Stimulated activated naive CD4-positive, alpha-beta T cell treated with Interleukin-2 at 50 U/mL for 16 hours (primary cell): Measurements from ENCODE around the gene DGKH.
"Not testable (repeated sequence)": the region's sequence is repeated elsewhere in the genome, so short reads cannot be mapped to it uniquely, and the experiment has no call there.

Experiments used
- DNase-seq: peaks from one replicate; lab custom pipeline; 2025; lab: John Stamatoyannopoulos, UW

DGKH gene

DNA sequence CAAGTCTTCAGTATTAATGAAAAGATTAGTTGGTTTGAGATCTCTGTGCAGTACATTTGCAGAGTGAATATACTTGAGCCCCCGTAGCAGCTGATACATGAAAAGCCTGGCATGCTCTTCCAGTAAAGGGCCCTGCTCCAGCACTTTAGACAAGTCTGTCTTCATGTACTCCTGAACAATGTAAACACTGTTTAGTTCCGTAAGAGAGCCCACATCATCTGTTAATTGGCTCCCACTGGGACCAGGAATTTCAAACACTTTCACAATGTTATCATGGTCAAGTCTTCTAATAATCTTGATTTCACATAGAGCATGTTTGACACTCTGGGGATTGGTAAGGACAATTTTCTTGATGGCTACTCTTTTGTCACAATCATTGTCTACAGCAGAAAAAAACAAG lies 22.2 kb downstream of the DGKH start:
- DNase-seq: not testable (repeated sequence)

DNA sequence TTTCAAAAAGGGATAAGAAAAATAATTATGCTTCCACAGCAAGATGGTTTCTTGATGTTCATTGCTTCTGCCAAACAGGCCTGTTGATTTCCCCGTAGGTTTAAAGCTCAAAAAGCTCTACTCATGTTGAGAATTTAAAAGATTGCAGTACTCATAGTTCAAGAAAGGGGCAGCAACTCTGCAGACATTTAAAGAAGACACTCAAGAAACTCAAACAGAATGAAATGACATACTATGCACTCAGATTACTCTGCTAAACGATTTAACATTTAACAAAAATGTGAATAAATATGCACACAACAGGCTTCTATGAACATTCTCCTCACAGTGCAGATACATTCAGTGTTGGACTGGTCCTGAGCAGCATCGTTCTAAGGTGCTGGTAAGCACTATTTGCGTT lies 22.7 kb downstream of the DGKH start:
- DNase-seq: not testable (repeated sequence)

DNA sequence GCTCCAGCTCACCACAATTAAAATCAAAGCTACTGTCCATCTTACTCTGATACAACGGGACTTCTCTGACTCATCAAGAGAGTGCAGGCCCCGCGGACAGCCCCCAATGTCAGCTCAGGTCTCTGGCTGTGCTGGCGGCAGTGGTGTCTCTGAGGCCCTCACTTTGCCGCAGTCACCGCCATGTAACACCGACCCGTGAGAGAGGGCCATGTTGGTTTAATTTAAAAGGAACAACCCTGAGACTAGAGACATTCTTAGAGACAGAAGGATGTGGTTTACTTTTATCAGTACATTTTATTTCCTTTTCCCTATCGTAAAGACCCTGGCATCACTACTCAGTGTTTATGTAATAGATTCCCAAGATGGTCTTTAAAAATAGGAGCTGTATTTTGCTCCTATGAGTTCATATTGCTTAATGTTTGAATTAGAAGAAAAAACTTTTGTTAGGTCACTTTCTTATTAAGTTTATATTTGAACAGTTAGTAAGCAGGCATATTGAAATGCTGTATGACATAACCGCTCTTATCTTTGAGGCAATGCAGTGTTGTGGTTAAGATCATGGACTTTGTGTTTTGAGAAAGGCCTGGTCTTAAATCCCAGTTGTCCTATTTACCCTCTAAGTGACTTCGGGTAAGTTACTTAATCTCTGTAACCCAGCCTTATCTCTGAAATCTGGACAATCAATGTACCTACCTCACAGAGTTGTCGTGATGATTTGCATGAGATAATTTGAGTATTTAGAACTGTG lies 23.4 kb downstream of the DGKH start:
- DNase-seq: no peak

DNA sequence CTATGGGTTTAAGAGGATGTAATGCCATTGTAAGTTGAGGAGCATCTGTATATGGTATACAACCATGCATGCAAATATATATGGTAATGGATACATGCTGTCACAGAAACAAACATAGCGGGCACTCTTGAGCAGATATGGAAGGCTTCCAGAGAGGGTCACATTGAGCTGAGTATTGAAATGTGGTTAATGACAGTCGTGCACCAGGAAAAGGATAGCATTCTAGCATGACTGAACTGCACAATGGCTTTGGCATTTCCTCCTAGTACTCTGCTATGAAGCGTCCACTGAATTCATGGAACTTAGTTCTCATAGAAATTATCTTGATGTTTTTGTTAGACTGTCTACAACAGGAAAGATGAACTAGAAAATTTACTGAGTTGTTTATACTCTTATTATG lies 25.2 kb downstream of the DGKH start:
- DNase-seq: no peak

DNA sequence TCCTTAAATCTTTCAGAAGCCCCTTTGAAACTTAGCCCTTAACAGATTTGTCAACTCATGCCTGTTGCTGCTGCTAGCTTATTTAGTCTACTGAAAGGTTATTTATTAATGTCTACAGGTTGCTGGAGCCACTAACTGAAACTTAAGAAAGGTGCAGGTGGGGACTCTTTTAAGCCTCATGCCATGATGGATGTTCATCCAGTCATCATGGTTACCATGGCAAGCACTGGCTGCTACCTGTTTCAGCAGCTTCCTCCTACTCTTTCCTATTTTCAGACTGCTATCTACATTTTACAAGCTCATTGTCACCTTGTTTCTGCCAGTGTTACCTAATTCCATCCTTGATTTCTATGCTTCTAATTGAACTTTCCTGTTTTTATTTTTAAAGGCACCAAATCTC lies 27.1 kb downstream of the DGKH start:
- no peak for DNase-seq

DNA sequence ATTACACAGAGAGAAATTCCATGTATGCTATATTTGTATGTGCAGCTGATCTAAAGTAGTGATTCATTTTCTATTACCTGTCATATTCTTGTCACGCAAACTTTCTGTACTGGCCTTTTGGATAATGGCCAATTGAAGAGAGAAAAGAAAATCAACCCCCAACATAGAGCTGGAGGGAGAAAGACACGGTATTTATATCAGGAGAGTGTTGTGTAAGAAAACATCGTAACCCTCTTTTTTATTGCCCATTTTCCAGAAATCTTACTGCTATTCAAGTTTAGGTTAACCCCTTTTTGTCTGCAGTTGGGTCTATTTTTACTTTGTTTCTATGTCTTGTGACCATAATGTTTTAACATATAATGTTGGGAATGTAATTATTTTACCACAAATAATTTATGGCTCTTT lies 27.9 kb downstream of the DGKH start:
- DNase-seq: no peak

DNA sequence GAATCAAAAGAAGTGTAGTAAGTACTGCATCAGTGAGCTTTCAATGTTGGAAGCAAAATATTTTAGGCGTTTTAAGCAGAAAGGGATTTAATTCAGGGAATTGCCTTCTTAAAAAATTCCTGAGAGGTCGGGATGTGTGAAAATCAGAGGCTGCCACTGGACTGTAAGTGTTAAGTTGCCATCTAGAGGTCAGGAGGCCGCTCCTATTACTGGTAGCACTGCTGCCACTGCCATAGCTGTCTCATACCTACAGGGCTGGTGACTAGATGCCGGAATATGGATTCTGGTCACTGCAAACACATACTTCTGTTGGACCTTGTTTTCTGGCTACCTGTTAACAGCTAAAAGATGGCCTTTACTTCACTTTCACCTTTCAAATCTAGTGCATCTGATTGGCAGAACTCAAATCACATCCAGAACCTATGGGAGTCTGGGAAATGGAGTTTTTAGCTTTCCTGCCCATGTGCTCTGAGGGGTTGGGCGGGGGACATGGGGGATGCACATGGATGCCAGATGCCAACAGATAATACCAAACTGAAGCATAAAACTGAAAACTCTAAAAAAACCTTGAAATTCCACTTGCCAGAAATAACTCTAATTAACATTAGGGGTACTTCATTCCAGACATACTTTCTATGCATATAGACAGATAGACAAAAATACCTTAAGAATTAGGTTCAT lies 29.8 kb downstream of the DGKH start:
- DNase-seq: no peak

DNA sequence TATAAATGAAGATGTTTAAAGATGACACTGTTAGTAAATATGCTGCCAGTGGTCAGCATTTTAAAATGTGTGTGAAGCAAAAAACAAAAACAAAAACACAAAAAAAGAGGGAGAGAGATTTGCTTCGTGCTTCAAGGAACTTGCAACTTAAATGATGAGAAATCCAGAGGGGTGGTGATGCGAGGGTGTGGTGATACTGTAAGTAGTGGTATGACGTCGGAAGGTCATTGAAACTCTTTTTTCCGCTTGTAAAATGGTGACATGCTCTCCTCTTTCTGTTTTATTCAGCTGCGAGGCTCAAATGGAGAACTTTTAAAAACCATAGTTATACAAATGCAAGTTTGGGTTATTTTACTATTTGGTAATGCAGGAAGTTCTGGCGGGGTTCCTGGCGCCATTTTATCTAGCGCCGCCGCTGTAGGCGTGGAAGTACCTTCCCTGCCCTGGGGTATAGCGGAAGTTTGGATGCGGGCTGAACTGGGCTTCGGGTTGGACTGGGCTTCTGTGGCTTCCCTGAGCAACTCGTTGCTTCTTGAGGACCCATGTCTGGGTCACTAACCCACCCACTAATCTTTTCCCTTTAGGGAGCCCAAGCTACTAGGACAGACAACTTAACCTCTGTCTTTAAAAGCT lies 34.8 kb downstream of the DGKH start:
- DNase-seq: no peak

DNA sequence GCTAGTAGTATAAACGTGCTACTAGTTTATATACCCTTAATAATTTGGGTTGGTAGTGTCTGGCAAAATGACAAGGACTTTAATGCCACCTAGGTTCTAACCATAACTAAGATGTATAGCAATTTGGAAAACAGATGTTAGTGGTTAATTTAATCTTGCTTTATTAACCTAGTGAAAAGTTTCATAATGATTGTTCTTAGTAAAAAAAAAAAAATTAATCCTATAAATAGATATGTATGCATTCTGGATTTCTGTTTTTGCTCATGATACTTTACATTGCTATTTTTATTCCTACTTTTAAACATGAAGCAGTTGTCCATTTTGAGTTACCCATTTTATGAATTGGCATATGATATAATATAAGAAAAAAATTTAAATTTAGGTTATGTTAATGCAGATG lies 36.3 kb downstream of the DGKH start:
- DNase-seq: no peak

DNA sequence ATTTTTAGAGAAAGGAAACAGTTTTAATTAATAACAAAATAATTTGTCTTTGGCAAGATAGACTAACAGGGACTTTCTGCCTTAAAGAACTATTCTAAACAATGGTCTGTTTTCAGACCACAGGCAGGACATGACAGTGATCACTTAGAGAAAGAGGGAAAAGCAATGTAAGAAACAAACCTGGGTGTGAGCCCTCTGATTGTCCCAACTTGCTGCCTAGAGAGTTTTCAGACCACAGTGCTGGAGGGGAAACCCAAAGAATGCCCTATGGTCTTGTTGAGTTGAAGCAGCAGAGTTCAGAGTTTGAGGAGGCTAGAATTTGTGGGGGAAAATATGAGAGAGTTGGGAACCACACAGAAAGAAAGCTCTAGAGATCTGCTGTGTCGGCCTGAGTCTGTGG lies 38.1 kb downstream of the DGKH start:
- DNase-seq: no peak

DNA sequence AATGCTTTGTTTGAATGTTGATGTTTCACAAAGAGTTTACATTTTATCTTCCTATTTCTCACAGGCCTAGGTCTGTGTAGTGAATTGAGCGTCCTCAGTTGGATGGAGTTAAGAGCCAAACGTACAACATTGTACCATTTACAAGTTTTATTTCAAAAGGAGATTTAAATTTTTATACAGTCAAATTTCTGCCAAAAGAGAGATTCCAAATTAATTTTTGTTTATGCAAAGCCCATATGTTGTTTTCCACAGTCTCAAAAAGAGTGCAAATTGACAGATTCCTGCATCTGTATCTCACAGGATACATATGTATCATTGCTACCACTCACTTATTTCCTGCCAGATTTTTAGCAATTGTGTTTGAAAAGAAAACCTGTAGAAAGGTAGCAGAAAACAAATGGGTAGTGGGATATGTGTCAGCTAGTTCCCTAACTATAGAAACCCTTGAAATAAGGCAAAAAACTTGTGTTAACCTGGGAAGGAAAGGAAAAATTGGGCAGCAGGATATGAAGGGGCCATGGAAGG lies 46.1 kb downstream of the DGKH start:
- DNase-seq: no peak

DNA sequence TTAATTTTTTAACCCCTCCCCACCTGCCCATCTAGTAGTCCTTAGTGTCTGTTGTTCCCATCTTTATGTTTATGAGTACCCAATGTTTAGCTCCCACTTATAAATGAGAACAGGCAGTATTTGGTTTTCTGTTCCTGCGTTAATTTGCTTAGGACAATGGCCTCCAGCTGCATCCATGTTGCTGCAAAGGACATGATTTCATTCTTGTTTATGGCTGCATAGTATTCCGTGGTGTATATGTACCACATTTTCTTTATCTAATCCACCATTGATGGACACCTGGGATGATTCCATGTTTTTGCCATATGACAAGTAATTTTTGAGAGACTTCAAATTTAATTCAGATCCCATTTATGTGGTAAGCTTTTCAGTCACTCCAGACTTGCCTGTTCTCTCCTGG lies 47.8 kb downstream of the DGKH start:
- DNase-seq: not testable (repeated sequence)

DNA sequence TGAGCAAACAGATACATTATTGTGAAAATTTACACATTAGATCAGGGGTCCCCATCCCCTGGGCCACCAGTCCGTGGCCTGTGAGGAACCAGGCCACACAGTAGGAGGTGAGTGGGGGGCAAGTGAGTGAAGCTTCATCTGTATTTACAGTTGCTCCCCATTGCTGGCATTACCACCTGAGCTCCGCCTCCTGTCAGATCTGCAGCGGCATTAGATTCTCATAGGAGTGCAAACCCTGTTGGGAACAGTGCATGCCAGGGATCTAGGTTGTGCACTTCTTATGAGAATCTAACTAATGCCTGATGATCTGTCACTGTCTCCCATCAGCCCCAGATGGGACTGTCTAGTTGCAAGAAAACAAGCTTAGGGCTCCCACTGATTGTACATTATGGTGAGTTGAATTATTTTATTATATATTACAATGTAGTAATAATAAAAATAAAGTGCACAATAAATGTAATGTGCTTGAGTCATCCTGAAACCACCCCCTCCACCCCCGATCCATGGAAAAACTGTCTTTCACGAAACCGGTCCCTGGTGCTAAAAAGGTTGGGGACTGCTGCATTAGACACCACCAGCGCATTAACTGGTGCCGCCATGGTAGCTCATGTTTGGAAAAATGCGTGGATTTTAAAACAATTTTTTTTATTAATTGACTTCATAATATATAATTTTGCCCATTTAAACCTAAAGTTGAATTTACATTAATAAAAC lies 51.7 kb downstream of the DGKH start:
- no peak for DNase-seq

DNA sequence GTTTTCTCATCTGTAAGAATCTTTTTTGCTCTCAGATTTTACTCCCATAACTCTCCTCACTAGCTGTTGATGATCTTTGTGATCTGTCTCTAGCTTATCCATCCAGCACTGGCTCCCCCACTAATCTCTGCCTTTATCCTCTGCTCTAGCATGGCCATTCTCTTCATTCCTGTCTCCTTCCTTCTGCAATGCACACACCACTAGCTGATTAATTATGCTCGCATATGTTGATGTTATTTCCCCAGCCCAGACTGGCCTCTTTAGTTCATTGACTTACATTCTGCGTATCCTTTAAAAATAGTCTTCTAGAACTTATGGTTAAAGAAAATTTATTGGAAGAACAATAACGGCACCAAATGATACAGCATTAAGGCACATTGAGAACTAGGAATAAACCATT lies 52.5 kb downstream of the DGKH start:
- no peak for DNase-seq

DNA sequence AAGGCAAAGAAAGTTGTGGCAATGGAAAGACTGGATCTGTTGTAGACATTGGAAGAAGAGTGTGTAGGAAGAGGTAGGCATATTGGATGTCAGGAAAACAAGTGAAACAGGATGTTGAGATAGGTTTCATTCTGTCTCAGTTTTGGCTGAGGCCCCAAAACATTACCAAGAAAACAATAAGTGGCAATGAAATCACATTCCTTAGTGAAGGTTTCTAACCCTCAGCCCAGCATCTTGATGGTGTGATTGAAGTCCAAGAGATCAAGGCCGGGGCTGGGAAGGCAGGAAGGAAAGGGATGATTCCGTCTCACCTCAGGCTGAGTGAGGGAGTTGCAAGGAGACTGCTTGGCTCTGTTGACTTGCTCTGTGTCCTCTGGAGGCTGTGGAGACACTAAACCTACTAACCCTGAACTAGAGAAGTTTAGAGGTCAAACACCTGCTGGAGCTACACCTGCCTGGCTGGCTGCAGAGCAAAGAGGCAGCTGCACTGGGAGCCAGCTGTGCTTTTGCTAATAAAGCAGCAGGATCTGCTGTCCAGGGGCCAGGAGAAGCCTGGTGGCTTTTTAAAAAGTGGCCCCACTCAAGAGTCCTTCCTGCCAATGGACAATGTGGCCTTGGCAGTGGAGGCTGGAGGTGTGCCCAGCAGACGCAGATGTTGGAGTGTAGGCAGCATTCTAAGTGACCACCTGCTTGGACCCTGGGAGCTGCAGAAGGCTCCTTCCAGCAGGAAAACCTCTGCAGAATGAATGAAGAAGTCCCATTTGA lies 53.6 kb downstream of the DGKH start:
- DNase-seq: no peak

DNA sequence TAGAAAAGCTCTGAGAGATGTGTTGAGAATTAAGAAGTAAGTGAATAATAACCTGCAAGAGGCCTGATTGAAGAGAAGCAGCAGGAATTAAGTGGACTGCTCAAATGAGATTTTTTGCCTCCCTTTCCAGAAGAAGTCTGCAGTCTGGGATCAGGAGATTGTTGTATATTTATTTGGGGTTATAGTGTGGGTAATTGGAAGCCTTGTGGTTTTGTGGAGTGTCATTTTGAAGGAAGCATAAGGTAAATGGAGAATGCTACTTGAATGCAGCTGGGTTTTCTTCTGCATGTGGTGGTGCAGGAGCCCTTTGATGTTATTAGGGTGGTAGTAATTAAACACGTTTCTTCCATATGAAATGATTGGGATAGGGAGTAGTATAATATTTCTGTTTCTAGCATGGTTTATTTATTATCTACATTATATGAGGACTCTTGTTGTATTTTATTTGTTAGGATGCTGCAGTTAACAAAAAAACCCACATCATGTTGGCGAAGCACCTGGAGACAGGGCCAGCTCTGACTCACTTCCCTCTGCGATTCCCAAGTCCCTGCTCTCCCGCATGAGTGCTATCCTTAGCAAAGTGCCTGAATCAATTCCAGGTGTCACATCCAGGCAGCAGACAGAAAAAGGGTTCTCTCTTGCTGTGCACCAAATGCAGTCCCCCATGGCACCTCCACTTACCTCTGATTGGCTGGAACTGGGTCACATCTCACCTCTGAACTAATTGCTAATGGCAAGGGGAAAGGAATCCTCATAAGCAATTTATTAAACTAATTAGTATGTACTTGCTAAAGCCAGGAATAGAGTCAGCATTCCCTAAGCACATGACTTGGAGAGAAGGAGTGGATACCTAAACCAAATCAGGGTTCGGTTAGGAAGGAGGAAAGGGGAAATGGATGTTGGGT lies 54.8 kb downstream of the DGKH start:
- no peak for DNase-seq

DNA sequence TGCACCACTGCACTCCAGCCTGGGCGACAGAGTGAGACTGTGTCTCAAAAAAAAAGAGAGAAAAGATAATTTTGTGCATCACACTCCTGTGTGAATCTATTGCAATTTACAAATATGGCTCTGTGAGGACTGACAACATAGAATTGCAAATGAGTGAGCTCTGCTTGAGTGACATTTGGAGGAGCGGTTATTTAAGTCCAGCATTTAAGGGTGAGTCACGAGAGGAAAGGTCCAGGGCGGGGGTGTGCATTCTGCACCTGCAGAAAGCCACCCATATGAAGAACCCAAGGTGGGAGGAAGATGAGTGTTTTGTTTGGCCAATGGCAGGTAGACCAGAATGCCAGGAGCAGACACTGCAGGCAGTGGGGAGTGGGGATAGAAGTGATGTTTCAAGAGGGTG lies 58.5 kb downstream of the DGKH start:
- DNase-seq: no peak

DNA sequence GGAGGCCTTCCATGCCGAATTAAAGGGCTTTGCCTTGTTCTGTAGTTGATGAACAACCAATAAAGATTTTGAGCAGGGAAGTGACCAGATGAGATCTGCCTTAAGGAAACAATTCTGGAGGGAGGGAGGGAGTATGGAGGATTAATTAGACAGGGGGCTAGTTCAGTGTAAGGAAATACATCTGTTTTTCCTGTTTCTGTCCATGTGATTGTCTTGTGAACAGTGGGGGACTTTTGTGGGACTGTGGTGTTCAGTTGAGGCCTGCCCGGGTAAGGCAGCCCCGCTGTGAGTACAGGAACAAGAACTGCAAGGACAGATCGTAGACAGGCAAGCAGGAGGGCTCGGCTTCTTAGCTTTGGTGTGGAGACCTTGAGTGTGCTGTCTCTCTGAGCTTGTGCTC lies 59.0 kb downstream of the DGKH start:
- DNase-seq: no peak

DNA sequence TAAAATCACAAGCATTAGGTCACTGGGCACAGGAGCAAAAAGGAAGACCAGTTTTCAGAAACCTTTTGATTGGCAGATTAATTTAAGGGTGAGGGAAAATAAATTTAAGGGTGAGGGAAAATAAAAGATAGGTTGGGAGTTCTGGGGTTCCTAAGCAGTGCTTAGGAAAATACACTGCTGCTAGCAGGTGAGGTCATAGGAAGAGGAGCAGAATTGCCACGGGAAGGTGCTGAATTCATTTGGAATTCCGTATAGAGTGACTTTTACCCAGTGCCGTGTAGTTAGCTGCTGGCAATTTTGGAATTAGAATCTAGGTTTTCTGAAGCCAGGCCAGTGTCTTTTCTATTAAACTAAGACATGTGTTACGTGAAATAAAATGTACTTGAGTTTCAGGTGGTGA lies 59.8 kb downstream of the DGKH start:
- no peak for DNase-seq

DNA sequence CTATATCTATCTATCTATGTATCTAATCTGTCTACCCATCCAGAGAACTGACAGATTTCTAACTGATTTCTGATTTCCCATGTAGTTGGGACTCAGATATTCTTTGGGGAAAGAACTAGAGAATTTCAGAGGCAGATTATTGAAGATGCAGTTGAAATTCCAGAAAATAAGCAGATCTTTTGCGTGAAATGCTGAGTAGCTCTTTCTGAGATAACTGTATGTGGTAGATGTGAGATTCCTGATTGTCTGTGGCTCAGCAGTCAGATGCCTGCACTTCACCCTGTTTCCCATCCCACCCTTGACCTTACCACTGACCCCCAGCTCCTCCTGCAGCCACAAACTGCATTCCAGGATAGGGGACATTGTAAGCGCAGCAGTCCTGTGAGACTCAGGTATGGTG lies 61.5 kb downstream of the DGKH start:
- DNase-seq: no peak
